Testis (tissue), 3 donors: ENCODE measurements around the gene CPLX3. TPM values are rescaled to one million over a fixed set of nuclear protein-coding genes. Genes with fewer than 3 reads are reported as not detected.

Experiments
- DNase-seq: peaks from one replicate; pipeline ENCODE4 v3.0.0-alpha.2; 2019
- H3K27ac ChIP-seq, 2 donors: fragments of 200-600 bp; sonication (generic); one replicate each; pipeline ENCODE4 v1.5.1; 2019
- H3K27me3 ChIP-seq: fragments of 200-600 bp; sonication (generic); one replicate; pipeline ENCODE4 v1.5.1; 2019
- H3K36me3 ChIP-seq: fragments of 200-600 bp; sonication (generic); one replicate; pipeline ENCODE4 v1.5.1; 2017; ENCODE audit warnings: low read depth; ENCODE audit errors: missing control alignments
- H3K4me1 ChIP-seq: fragments of 200-600 bp; sonication (generic); one replicate; pipeline ENCODE4 v1.5.1; 2019
- H3K4me3 ChIP-seq, 2 donors: fragments of 200-600 bp; sonication (generic); one replicate each; pipeline ENCODE4 v1.5.1; 2017 to 2019
- H3K9me3 ChIP-seq: fragments of 200-600 bp; sonication (generic); one replicate; pipeline ENCODE4 v1.5.1; 2017
- CTCF ChIP-seq, 3 experiments: fragments of 450-650 bp in 2 of 3; fragments of 200-600 bp in 1 of 3; sonication (generic) in 1 of 3; IDR thresholded peaks; one replicate each; pipeline ENCODE4 v1.5.1; 2016 to 2019; ENCODE audit warnings: antibody characterized with exemption in 3 of 3, mild to moderate bottlenecking in 2 of 3, moderate library complexity in 1 of 3
- POLR2A ChIP-seq: fragments of 450-650 bp; IDR thresholded peaks from one replicate; pipeline ENCODE4 v1.6.1; 2017; ENCODE audit warnings: antibody characterized with exemption, mild to moderate bottlenecking, moderate library complexity
- WGBS, 2 donors: methylation state at CpG; one replicate each; pipeline ENCODE4 v1.1.5; 2018; 5-methylcytosine and 5-hydroxymethylcytosine counted together
- intact Hi-C: fragments of 100-400 bp; cut with DNase I; formaldehyde crosslinking; loops from one replicate; pipeline ENCODE4 v1.15.1; 2023; ENCODE audit warnings: low total_unique reads
- polyA plus RNA-seq: library from polyadenylated mRNA; stranded (reverse); fragments of 350-450 nt; fragmentation: Illumina TruSeq; extraction: RNeasy Lipid Tissue Mini Kit (QIAGEN cat#74804); gene quantifications from one replicate; pipeline ENCODE4 v1.2.3, GENCODE V29; 2014; ENCODE audit warnings: low read depth, low replicate concordance; ENCODE audit not compliant: insufficient read depth
- total RNA-seq, 2 donors: library from RNA; depleted of rRNA; stranded (reverse); fragments of >200 nt; gene quantifications; one replicate each; pipeline ENCODE4 v1.2.3, GENCODE V29; 2016

CPLX3 gene
- total and polyA plus RNA-seq, 3 donors from 2014 or later = 3.6 to 5.7 (median 3.7) TPM

- Histone ChIP-seq H3K27ac (no peak overlapping the region), H3K36me3 (no peaks in the 10 kb centered on the region), H3K4me1 (no peaks in the 10 kb centered on the region), H3K27me3 (no peaks in the 10 kb centered on the region), H3K9me3 (no peaks in the 10 kb centered on the region), H3K4me3 (no peak overlapping the region)
- no peak for DNase-seq
- TF ChIP-seq POLR2A (no peak), CTCF (IDR thresholded peaks at IDR 0.05) (no peak)
- intact Hi-C loops = no loop called here
- WGBS, 2 donors = 90 to 92% methylated on average over 10 to 20 of the region's 20 CpGs
These were observed 25.8 kb upstream of the CPLX3 start for GRCh38 chr15:74800559-74801094.

- no peaks in the 10 kb centered on the region for H3K27me3 ChIP-seq
- H3K4me1 ChIP-seq = no peaks in the 10 kb centered on the region
- H3K9me3 ChIP-seq = no peaks in the 10 kb centered on the region
- 82 to 87% methylated on average over 9 to 18 of the region's 18 CpGs for WGBS, 2 donors
- DNase-seq = no peak
- H3K36me3 ChIP-seq = no peaks in the 10 kb centered on the region
- no peak for TF ChIP-seq CTCF (IDR thresholded peaks at IDR 0.05)
- no peak for TF ChIP-seq POLR2A
- no peak overlapping the region for H3K27ac ChIP-seq
- intact Hi-C loops = no loop called here
- H3K4me3 ChIP-seq = no peak overlapping the region
These were observed 25.0 kb upstream of the CPLX3 start for GRCh38 chr15:74801311-74801997.

- Histone ChIP-seq H3K4me1 (no peaks in the 10 kb centered on the region), H3K9me3 (no peaks in the 10 kb centered on the region), H3K4me3 (no peak overlapping the region), H3K27ac (no peak overlapping the region), H3K27me3 (no peaks in the 10 kb centered on the region), H3K36me3 (no peaks in the 10 kb centered on the region)
- intact Hi-C loops = no loop called here
- 90 to 95% methylated on average over 17 to 20 of the region's 20 CpGs for WGBS, 2 donors
- no peak for DNase-seq
- TF ChIP-seq POLR2A (no peak), CTCF (IDR thresholded peaks at IDR 0.05) (no peak)
These were observed 24.1 kb upstream of the CPLX3 start for GRCh38 chr15:74802290-74802689.

GRCh38 chr15:74802862-74803447 lies 23.5 kb upstream of the CPLX3 start:
- H3K4me3 ChIP-seq = no peak overlapping the region
- no peaks in the 10 kb centered on the region for H3K9me3 ChIP-seq
- no peaks in the 10 kb centered on the region for H3K4me1 ChIP-seq
- intact Hi-C loops = no loop called here
- TF ChIP-seq CTCF (IDR thresholded peaks at IDR 0.05) (no peak), POLR2A (no peak)
- H3K36me3 ChIP-seq = no peaks in the 10 kb centered on the region
- WGBS, 2 donors = 93 to 95% methylated on average over 24 to 31 of the region's 31 CpGs
- DNase-seq = no peak
- no peaks in the 10 kb centered on the region for H3K27me3 ChIP-seq
- no peak overlapping the region for H3K27ac ChIP-seq
